Loucy (cell line): Measurements from ENCODE around the gene EIF3L.

ENCODE experiments used
- H2AFZ ChIP-seq: fragments of 200-600 bp; sonication (generic); 2 replicates; pipeline ENCODE4 v1.6.0; 2016; ENCODE audit warnings: antibody characterized with exemption, mild to moderate bottlenecking, low read length, moderate library complexity
- H3F3A ChIP-seq: fragments of 200-600 bp; 2 replicates; pipeline ENCODE4 v1.6.0; 2016; ENCODE audit warnings: antibody characterized with exemption, low read depth, mild to moderate bottlenecking
- H3K27me3 ChIP-seq: fragments of 200-600 bp; sonication (generic); 2 replicates; pipeline ENCODE4 v1.6.1; 2014; ENCODE audit warnings: low read length, mild to moderate bottlenecking; ENCODE audit not compliant: insufficient read depth, poor library complexity, severe bottlenecking
- H3K36me3 ChIP-seq: fragments of 200-600 bp; sonication (generic); 2 replicates; pipeline ENCODE4 v1.6.1; 2016; ENCODE audit warnings: low read length; ENCODE audit not compliant: insufficient read depth
- H3K4me1 ChIP-seq: fragments of 200-600 bp; sonication (generic); 2 replicates; pipeline ENCODE4 v1.5.1; 2014; ENCODE audit warnings: low read length, mild to moderate bottlenecking; ENCODE audit not compliant: insufficient read depth, poor library complexity, severe bottlenecking
- H3K4me2 ChIP-seq: fragments of 200-600 bp; sonication (generic); 2 replicates; pipeline ENCODE4 v1.6.0; 2014; ENCODE audit warnings: antibody characterized with exemption, low read length, low read depth, mild to moderate bottlenecking; ENCODE audit not compliant: poor library complexity, severe bottlenecking
- H3K4me3 ChIP-seq: fragments of 200-600 bp; sonication (generic); 2 replicates; pipeline ENCODE4 v1.5.1; 2014; ENCODE audit warnings: low read length, mild to moderate bottlenecking, mixed read lengths; ENCODE audit not compliant: poor library complexity, severe bottlenecking
- H3K79me2 ChIP-seq: fragments of 200-600 bp; sonication (generic); 2 replicates; pipeline ENCODE4 v1.6.1; 2014; ENCODE audit warnings: low read length; ENCODE audit not compliant: insufficient read depth
- H3K9ac ChIP-seq: fragments of 200-600 bp; sonication (generic); 2 replicates; pipeline ENCODE4 v1.6.0; 2014; ENCODE audit warnings: mild to moderate bottlenecking, low read depth, low read length, moderate library complexity; ENCODE audit not compliant: poor library complexity, severe bottlenecking
- H3K9me2 ChIP-seq: fragments of 200-600 bp; sonication (generic); replicated peaks from 2 replicates; pipeline ENCODE4 v1.6.1; 2016; ENCODE audit warnings: low read depth, low read length, mixed read lengths
- H3K9me3 ChIP-seq: fragments of 200-600 bp; sonication (generic); 2 replicates; pipeline ENCODE4 v1.6.1; 2014; ENCODE audit warnings: mild to moderate bottlenecking, antibody characterized with exemption, low read length, low read depth; ENCODE audit not compliant: insufficient read depth
- H4K20me1 ChIP-seq: fragments of 200-600 bp; sonication (generic); 2 replicates; pipeline ENCODE4 v1.6.0; 2014; ENCODE audit warnings: antibody characterized with exemption, low read length, mild to moderate bottlenecking; ENCODE audit not compliant: insufficient read depth, poor library complexity, severe bottlenecking
- CTCF ChIP-seq: fragments of 200-600 bp; sonication (generic); conservative IDR thresholded peaks from 2 replicates; pipeline ENCODE4 v1.5.1; 2014; ENCODE audit warnings: mild to moderate bottlenecking, antibody characterized with exemption, low read length
- EZH2phosphoT487 ChIP-seq: fragments of 200-600 bp; IDR thresholded peaks from 2 replicates; pipeline ENCODE4 v1.6.1; 2018; ENCODE audit warnings: antibody characterized with exemption, mild to moderate bottlenecking, moderate library complexity, borderline replicate concordance

The EIF3L gene

GRCh38 chr22:37929390-37929789 is 80.2 kb downstream of the EIF3L start:
- Histone ChIP-seq H3K9ac (no peak overlapping the region), H3K4me1 (peaks cover 3% of the 10 kb centered on the region), H3K36me3 (peaks cover 30% of the 10 kb centered on the region; the same call in 1 of the 2 replicates), H3F3A (no peaks in the 10 kb centered on the region), H3K9me2 (no peaks in the 10 kb centered on the region), H3K4me3 (no peak overlapping the region), H3K4me2 (no peak overlapping the region), H3K27me3 (no peaks in the 10 kb centered on the region), H2AFZ (no peak overlapping the region), H3K79me2 (no peaks in the 10 kb centered on the region), H3K9me3 (no peaks in the 10 kb centered on the region), H4K20me1 (no peaks in the 10 kb centered on the region)
- TF ChIP-seq CTCF (no peak), EZH2phosphoT487 (no peak)

GRCh38 chr22:37930270-37930951 is 81.2 kb downstream of the EIF3L start:
- Histone ChIP-seq H3K9me3 (no peaks in the 10 kb centered on the region), H3K79me2 (no peaks in the 10 kb centered on the region), H3K4me3 (no peak overlapping the region), H3K9ac (no peak overlapping the region), H3K4me2 (no peak overlapping the region), H2AFZ (no peak overlapping the region), H3K4me1 (peaks cover 3% of the 10 kb centered on the region), H4K20me1 (no peaks in the 10 kb centered on the region), H3K27me3 (no peaks in the 10 kb centered on the region), H3K36me3 (peaks cover 27% of the 10 kb centered on the region; the same call in 1 of the 2 replicates), H3F3A (no peaks in the 10 kb centered on the region), H3K9me2 (no peaks in the 10 kb centered on the region)
- TF ChIP-seq CTCF (peak; percentile 48), EZH2phosphoT487 (no peak)

GRCh38 chr22:37930952-37931440 is 81.8 kb downstream of the EIF3L start:
- no peak overlapping the region for H3K4me3 ChIP-seq
- H4K20me1 ChIP-seq, result no peaks in the 10 kb centered on the region
- H3F3A ChIP-seq, result no peaks in the 10 kb centered on the region
- H3K79me2 ChIP-seq, result no peaks in the 10 kb centered on the region
- H2AFZ ChIP-seq, result no peak overlapping the region
- peaks cover 3% of the 10 kb centered on the region for H3K4me1 ChIP-seq
- H3K9me2 ChIP-seq, result no peaks in the 10 kb centered on the region
- no peak overlapping the region for H3K4me2 ChIP-seq
- TF ChIP-seq EZH2phosphoT487 (no peak), CTCF (no peak)
- H3K36me3 ChIP-seq, result peaks cover 21% of the 10 kb centered on the region; the same call in 1 of the 2 replicates
- H3K27me3 ChIP-seq, result no peaks in the 10 kb centered on the region
- no peaks in the 10 kb centered on the region for H3K9me3 ChIP-seq
- no peak overlapping the region for H3K9ac ChIP-seq
